HG02870 (cell line): Measurements from ENCODE around the gene KCNQ2.

ENCODE experiments used
- ATAC-seq: cut with Tn5 transposase; IDR thresholded peaks from one replicate; pipeline ENCODE4 v1.9.1; 2021; ENCODE audit warnings: mild to moderate bottlenecking, moderate library complexity; ENCODE audit not compliant: unreplicated experiment

The KCNQ2 gene

DNA sequence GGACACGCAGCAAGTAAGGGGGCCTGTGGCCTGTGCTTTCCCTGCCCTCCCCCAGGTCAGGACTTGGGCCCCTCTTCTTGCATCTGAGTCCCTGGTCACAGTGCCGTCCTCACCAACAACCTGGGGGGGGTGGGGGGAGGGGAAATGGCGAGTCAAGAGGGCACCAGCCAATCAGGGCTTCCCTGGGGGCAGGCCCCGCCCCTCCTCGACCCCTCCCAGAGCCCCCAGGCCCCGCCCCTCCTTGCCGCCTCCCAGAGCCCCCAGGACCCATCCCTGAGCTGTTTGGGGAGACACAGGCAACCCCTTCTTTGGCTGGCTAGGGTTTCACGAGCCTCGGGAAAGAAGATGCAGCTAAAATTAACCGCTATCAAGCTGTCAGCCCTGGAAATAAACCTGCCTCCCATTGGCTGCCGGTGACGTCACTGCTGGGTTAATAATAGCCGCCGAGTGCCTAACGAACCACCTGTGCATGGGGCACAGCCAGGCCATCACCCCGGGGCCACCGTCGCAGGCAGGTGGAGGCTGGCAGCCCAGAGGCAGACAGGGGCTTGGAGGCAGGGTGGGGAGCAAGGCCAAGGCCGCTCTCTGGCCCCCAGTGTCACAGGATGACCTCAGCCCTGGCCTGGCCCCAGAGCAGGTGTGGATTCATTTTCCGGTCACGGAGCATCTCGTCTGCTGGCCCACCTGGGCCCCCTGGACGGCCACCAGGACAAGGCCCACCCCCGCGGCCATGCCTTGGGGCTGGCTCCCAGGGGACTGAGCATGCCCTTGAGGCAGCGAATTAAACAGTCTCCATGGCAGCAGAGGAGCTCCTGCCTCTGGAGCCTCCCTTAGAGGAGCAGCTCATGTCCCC is 29.6 kb upstream of the KCNQ2 start:
- ATAC-seq, result no peak

- ATAC-seq, result no peak
These were observed 28.7 kb upstream of the KCNQ2 start for GRCh38 chr20:63500902-63501817.

DNA sequence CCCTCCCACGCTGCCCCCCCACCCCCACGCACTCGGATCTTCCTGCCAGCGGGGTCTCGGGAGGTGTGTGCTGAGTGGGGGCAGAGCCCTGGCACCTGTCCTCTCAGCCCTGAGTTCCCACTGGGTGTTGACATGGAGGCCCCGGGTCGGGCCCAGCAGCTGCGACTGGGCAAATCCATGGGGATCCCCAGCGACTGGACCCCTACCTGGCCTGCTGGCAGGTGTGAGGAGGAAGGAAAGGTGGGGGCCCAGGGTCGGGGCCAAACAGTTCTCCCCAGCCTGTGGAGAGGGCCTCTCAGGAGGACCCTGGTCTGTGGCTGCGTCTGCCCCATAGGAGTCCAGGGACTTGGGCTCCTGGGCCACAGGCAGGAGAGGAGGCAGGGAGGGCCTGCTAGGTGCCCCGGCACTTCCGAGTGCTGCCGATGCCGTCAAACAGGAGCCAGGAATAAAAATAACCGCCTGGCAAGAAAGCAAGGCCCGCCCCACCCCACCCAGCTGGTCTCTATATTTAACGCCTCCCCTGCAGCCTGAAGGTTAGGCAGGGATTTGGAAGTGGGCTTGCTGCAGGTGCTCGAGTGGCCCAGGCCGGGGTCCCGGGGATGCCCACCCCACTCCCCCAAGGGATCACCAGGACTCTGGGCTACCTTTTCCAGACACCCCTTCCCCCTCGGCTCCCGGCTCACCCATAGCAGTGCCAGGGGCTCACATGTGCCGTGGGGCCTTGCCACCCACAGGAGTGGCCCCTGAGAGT is 27.9 kb upstream of the KCNQ2 start:
- ATAC-seq, result no peak

DNA sequence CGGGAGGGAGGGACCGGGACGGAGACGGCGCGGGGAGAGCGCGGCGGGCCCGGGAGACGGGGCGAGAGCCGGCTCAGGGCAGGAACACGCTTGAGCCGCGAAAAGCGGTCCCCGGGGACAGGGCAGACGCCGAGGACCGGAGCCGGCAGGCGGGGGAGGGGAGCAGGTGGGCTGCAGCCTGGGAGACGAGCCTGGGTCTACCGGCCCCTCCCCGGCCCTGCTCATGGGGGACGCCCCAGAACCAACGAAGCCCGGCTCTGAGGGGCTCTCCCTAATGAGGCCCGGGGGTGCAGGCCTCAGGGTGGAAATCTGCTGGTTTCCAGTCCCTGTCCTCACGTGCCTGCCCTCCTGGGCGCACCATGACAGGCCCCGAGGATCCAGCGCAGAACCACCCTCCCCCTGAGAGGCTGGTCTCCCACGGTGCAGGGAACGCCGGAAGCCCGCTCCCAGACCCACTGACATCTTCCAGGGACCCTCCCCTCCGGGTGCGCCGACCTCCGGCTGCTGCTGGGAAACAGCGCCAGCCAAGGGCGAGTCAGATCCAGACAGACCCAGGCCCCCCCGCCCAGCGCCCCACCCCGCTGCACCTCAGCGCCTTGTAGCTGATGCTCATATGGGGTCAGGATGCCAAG is 27.0 kb upstream of the KCNQ2 start:
- ATAC-seq, result no peak

GRCh38 chr20:63498960-63499337 is 26.5 kb upstream of the KCNQ2 start, which contains the start of gene EEF1A2:
TSS of gene EEF1A2 (minus strand) at chr20:63499083. CDS start at chr20:63497763, 1,320 bp downstream.
- ATAC-seq, result no peak

GRCh38 chr20:63497946-63498935 is 25.8 kb upstream of the KCNQ2 start:
- ATAC-seq, result no peak

DNA sequence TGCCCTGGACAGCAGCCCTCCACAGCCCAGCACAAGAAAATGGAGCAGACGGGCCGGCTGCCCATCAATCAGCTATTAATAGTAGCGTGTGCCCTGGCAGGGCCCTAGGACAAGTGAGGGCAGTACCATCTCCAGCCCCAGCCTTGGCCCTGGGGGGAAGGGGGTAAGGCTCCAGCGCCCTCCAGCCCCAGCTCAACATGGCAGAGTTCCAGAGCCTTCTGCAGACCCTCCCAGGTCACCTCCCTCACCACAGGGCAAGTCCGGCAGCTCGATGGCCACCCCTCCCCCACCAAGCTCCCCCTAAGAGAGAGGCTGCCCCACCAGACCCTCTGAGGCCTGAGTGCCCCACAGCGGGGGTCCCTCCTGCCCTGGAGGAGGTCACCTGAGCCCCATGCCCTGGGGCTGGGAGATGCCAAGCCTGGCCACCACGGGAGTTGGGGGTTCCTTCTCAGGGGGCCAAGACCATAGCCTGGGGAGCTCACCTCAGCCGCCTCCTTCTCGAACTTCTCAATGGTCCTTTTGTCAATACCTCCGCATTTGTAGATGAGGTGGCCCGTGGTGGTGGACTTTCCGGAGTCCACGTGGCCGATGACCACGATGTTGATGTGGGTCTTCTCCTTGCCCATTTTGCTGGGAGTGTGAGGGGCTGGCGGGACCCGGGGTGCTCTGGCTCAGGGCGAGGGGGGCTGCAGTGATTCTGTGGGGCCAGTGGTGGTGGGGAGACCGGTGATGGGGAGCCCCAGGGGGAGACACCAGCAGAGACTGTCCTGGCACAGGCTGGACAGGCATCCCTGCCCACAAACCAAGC is 24.9 kb upstream of the KCNQ2 start:
- no peak for ATAC-seq

DNA sequence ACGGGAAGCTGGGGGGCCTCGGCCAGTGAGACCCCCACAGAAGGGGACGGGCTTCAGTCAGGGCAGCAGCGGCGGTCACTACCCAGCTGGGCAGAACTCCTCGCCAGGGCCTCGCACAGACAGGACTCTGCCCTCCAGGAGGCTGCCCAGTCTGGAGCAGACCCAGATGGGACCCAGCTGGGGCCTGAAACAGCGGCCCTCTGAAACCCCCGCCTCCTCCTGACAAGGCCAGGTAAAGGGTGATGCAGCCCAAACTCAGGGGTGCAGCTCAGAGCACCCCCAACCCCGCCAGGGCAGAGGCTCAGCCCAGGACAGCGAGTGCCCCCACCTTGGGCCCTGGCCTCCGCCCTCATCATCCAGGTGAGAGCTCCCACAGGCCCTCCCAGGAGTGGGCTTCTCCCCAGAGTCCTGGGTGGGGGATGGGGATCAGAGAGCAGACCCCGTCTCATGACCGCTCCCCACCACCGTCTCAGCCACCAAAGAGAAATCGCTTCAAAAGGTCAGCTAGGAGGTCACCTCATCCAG is 24.2 kb upstream of the KCNQ2 start:
- ATAC-seq, result no peak

DNA sequence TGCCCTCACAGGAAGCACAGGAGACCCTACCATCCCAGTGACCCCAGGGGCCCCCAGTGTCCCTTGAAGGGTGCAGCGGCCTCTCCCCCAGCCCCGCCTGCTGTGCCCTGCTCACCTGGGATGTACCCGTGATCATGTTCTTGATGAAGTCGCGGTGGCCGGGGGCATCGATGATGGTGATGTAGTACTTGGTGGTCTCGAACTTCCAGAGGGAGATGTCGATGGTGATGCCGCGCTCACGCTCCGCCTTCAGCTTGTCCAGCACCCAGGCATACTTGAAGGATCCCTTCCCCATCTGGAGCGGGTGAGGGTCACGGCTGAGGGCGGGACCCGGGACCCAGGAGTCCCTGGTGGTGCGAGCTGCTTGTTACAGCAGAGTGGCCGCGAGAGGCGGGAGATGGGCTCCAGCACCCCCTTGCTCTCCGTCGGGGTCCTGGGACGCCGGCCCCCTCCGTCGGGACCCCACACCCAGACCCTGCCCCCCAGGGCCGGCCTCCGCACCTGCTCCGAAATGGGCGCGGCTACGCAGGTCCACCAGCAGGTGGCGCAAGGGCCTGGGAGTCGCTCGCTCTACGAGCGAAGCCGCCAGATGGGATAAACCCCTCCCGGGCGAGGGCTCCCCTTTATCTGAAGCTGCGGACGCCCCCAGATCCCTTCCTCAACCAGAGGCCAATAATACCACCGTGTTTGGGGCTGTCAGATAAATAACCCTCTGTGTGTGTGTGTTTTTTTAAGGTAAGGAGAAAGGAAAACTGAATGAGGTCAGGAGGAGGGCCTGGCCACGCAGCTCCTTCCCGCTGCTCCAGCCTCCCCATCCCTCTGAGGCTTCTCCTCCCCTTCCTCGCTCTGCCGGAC is 23.5 kb upstream of the KCNQ2 start:
- ATAC-seq, result no peak

- ATAC-seq, result no peak
These were observed 22.8 kb upstream of the KCNQ2 start for GRCh38 chr20:63495167-63495720.

- no peak for ATAC-seq
These were observed 22.1 kb upstream of the KCNQ2 start for GRCh38 chr20:63494420-63495166.

DNA sequence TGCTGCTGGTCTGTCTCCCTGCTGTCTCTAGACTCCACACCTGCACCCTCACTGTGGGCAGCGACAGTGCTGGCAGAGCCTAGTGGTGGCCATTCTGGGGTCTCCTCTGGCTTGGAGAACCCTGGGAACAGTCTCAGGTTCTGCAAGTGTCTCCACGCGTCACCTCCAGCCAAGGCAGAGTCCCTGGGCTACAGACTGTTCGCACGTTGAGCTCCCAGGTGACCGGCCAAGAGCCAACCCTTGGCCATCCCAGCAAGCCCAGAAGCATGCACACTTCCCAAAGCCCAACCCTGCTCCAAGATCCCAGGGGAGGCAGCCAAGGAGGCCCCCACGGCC is 21.6 kb upstream of the KCNQ2 start:
- no peak for ATAC-seq

- ATAC-seq, result no peak
These were observed 21.1 kb upstream of the KCNQ2 start for GRCh38 chr20:63493563-63494020.

DNA sequence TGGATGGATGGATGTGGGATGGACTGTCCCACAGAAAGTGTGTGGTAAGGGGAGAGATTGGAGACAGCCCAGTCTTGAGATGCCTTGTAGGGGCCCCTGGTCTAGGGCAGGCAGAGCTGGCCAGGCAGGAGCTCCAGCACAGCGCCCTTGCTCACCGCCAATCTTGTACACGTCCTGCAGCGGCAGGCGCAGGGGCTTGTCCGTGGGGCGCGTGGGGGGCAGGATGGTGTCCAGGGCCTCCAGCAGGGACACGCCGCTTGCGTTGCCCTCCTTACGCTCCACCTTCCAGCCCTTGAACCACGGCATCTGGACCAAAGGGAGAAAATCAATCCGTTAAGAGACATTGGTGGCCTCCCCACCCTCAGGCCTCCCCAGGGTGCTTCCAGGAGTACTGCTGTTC is 20.5 kb upstream of the KCNQ2 start:
- ATAC-seq, result no peak

GRCh38 chr20:63492518-63492917 is 20.1 kb upstream of the KCNQ2 start:
- no peak for ATAC-seq

- no peak for ATAC-seq
These were observed 19.3 kb upstream of the KCNQ2 start for GRCh38 chr20:63491635-63492230.
